ENCODE results near the gene PIGP.
A peak's percentile ranks its signal among the peaks of the same experiment; 100 is the strongest.

Gene PIGP

DNA sequence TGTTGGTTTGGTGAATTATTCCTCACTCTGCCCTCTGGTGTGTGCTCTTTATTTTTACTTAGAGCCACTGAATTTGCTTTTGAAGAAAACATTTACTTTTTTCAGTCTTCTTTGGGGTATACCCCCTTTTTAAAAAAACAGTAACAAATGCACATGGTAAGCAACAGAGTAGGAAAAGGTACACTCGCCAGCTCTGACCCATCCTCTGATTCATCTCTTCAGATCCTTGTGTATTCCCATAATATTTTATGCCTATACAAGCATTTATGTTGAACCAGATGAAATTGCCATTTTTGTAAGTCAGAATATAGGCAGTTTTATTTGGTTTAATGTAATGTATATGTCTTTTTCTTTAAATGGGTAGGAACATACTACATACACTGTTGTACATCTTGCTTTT is 28.5 kb upstream of the PIGP start:
- TF ChIP-seq, protein P1, sequence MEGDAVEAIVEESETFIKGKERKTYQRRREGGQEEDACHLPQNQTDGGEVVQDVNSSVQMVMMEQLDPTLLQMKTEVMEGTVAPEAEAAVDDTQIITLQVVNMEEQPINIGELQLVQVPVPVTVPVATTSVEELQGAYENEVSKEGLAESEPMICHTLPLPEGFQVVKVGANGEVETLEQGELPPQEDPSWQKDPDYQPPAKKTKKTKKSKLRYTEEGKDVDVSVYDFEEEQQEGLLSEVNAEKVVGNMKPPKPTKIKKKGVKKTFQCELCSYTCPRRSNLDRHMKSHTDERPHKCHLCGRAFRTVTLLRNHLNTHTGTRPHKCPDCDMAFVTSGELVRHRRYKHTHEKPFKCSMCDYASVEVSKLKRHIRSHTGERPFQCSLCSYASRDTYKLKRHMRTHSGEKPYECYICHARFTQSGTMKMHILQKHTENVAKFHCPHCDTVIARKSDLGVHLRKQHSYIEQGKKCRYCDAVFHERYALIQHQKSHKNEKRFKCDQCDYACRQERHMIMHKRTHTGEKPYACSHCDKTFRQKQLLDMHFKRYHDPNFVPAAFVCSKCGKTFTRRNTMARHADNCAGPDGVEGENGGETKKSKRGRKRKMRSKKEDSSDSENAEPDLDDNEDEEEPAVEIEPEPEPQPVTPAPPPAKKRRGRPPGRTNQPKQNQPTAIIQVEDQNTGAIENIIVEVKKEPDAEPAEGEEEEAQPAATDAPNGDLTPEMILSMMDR (IDR thresholded peaks at IDR 0.05; ENCODE audit: low read depth, low read length, missing control alignments), result no peak
- DNase-seq (ENCODE audit: extremely low read depth, low read depth), result no peak
- H3K4me3 ChIP-seq (replicated peaks; ENCODE audit: low read depth, low read length), result no peak overlapping the region

DNA sequence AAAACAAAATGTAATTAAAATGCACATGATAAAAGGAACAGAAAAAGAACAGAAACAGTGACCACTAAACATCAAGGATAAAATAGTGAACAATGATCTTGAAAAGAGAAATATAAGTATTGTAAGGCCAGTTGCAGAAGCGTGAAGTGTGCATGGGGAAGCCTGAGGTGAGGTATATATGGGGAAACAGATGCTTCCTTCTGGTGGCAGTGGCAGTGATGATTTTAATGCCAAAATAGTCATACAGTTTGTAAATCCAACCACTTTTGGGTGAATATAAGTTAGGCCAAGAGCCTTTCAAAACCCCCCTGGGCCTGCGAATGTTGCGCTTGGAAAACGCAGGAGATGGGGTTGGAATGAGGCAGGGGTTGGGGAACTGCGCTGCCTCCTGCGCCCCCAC is 27.4 kb upstream of the PIGP start:
- no peak overlapping the region for H3K4me3 ChIP-seq (replicated peaks; ENCODE audit: low read depth, low read length)
- no peak for DNase-seq (ENCODE audit: extremely low read depth, low read depth)
- TF ChIP-seq, protein P1 (IDR thresholded peaks at IDR 0.05; ENCODE audit: low read depth, low read length, missing control alignments), result no peak

DNA sequence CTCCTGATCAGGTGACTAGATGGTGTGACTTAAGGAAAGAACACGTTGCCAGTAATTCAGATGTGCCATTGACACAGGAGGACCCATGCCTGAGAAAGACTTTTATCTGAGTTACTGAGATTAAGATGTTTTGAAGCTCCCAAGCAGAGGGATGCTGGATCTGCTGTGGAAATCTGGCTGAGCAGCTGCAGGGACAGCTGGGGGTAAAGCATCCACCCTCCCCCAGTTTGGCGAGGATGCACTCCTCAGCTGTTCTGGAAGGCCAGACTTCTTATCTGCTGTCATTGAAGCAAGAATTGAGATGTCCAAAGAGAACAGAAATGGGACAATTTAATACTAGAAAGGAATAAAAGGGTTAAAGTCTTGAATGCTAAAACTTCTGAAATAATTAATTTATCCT is 25.9 kb upstream of the PIGP start:
- no peak overlapping the region for H3K4me3 ChIP-seq (replicated peaks; ENCODE audit: low read depth, low read length)
- TF ChIP-seq, protein P1 (IDR thresholded peaks at IDR 0.05; ENCODE audit: low read depth, low read length, missing control alignments), result no peak
- DNase-seq (ENCODE audit: extremely low read depth, low read depth), result no peak

DNA sequence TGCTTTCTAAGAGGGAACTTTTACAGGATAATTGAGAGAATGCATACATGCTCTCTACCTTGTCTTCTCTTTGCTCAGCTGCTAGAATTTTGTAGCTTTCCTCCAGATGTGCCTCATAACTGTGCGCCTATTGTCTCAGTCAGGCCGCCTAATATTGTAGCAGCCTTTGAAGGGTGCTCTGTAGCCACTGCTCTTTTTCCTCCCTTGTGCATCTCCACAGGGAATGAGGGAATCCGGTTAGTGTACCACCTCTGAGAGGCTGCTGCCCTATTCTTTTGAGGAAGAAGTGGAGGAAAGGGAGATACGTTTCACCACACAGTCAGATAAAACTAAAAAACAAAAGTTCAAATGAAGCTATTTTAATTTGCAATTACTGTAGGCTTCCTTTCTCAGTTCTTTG is 22.9 kb upstream of the PIGP start:
- H3K4me3 ChIP-seq (replicated peaks; ENCODE audit: low read depth, low read length), result no peak overlapping the region
- no peak for DNase-seq (ENCODE audit: extremely low read depth, low read depth)
- TF ChIP-seq, protein P1 (IDR thresholded peaks at IDR 0.05; ENCODE audit: low read depth, low read length, missing control alignments), result no peak

DNA sequence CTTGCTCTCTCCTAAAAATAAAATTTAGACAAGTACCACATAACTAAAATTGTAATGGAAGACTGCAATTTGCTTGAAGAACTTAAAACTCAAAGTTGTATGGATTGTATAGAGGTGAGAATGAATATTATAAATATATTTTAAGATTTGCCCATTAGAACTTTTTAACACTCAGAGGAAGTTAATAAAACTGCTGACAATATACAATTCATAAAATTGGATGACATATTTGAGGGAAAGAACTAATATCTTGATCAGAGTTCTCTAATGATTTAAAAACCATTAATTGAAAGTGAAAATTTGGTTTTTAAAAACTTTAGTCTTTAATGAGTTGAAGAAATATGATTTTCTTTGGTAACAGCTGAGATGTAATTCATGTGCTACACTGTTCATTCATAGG is 21.1 kb upstream of the PIGP start:
- TF ChIP-seq, protein P1 (IDR thresholded peaks at IDR 0.05; ENCODE audit: low read depth, low read length, missing control alignments), result no peak
- DNase-seq (ENCODE audit: extremely low read depth, low read depth), result no peak
- H3K4me3 ChIP-seq (replicated peaks; ENCODE audit: low read depth, low read length), result no peak overlapping the region

DNA sequence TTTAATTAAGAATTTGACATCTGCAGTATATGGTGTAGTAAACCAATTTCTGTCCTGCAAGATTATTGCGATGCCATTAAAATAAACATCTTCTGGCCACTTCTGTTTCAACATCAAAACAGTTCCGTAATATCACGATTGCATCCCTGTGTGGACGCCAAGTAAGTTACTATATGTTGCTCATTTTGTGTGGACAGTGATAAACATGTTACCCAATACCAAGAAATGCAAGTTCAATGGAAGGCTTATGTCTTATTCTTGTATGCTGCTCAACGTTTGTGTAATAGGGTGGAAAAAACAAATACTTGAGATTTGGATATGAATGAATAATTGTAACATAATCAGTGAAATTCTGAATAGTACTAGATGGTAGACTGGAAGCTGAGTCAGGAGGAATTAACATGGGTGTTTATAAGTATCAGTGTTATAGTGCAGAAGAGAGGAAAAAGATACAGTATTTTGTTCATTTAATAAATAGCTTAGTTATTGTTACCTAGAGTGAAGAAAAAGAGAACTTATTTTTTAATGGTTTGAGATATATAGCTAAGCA is 15.4 kb upstream of the PIGP start:
- H3K4me3 ChIP-seq (replicated peaks; ENCODE audit: low read depth, low read length), result no peak overlapping the region
- TF ChIP-seq, protein P1 (IDR thresholded peaks at IDR 0.05; ENCODE audit: low read depth, low read length, missing control alignments), result no peak
- DNase-seq (ENCODE audit: extremely low read depth, low read depth), result no peak

DNA sequence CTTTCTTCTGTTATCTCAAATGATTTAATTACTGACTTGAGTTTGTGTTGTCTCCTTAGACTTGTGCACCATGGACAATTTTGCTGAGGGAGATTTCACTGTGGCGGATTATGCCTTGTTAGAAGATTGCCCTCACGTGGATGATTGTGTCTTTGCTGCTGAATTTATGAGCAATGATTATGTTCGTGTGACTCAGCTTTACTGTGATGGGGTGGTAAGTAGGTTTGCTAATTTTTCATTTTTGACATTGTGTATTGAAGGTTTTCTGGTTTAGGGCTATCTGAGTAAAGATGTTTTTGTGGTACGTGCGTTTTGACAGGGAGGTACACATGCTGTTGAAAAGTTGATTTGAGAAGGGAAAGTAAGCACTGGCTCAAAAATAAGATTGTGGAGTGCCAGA is 14.3 kb upstream of the PIGP start:
- no peak overlapping the region for H3K4me3 ChIP-seq (replicated peaks; ENCODE audit: low read depth, low read length)
- TF ChIP-seq, protein P1 (IDR thresholded peaks at IDR 0.05; ENCODE audit: low read depth, low read length, missing control alignments), result peak; percentile 32
- DNase-seq (ENCODE audit: extremely low read depth, low read depth), result no peak
